ENCODE data around the gene SPEG.

DNA sequence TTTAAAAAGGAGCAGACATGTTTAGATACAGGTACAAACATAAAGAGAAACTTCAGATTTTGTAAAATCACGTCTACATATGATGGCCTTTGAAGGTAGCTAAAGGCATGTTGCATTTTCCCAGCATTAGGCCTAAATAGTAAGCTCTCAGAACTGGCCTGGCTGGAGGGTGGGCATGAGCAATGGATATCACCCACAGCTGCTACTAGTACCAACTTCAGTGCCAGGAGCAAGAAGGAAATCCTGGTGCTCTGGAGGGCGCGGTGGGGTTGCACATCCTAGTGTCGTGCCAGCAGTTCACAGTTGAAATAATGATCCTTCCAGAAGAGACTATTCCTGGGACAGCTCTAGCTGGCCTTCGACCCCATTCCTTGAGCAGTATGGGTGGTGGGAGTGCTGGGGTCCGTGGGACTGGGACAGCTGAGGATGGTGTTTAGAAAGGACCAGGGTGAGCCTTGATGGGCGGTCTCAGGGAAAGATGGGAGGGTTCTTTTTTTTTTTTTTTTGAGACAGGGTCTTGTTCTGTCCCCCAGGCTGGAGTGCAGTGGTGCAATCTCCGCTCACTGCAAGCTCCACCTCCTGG, 11.6 kb upstream of the SPEG start:
- TF ChIP-seq, protein P1, sequence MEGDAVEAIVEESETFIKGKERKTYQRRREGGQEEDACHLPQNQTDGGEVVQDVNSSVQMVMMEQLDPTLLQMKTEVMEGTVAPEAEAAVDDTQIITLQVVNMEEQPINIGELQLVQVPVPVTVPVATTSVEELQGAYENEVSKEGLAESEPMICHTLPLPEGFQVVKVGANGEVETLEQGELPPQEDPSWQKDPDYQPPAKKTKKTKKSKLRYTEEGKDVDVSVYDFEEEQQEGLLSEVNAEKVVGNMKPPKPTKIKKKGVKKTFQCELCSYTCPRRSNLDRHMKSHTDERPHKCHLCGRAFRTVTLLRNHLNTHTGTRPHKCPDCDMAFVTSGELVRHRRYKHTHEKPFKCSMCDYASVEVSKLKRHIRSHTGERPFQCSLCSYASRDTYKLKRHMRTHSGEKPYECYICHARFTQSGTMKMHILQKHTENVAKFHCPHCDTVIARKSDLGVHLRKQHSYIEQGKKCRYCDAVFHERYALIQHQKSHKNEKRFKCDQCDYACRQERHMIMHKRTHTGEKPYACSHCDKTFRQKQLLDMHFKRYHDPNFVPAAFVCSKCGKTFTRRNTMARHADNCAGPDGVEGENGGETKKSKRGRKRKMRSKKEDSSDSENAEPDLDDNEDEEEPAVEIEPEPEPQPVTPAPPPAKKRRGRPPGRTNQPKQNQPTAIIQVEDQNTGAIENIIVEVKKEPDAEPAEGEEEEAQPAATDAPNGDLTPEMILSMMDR (IDR thresholded peaks at IDR 0.05; ENCODE audit: insufficient read depth, low read length) = no peak
- TF ChIP-seq POLR2AphosphoS5 (IDR thresholded peaks at IDR 0.05; ENCODE audit: low read depth) = no peak
